ENCODE results near the gene UBE2V1. TPM values are rescaled to one million over a fixed set of nuclear protein-coding genes. Genes with fewer than 3 reads are reported as not detected.

Gene UBE2V1
- polyA plus RNA-seq, 2 of the 4 experiments (the other 2 are of a cell fraction), result 129 to 141 TPM

GRCh38 chr20:50140339-50140859 lies 27.4 kb upstream of the UBE2V1 start (continued):
- TF ChIP-seq PBX3 (IDR thresholded peaks at IDR 0.05) (no peak), HOXB5 (CRISPR knock-in tag; IDR thresholded peaks at IDR 0.05) (no peak)

GRCh38 chr20:50138479-50139393 lies 25.8 kb upstream of the UBE2V1 start:
- Histone ChIP-seq H3K4me3 (no peak overlapping the region), H3K27ac (peak overlapping the region; percentile 72 to 76), H3K9me3 (no peaks in the 10 kb centered on the region), H3K4me1 (peaks cover 63% of the 10 kb centered on the region), H3K4me2 (peak overlapping the region; percentile 25)
- WGBS (ENCODE audit: missing lambda C conversion rate), result 69% methylated on average over 18 of the region's 29 CpGs
- POLR2A ChIA-PET, result interaction anchor here (0.9 kb wide), 1 partner anchor 15 kb away, joined by 3 read pairs; the partner anchor contains the start of gene PEDS1
- no peak for FAIRE-seq
- no peak for DNase-seq (ENCODE audit: low read depth in 1 of 2, low spot score in 1 of 2)
- ATAC-seq, result peak; percentile 55 to 63
- CTCF ChIA-PET, result interaction anchor here (0.6 to 9.6 kb wide), 12 partner anchors 9 to 437 kb away, joined by 3 to 123 read pairs (median 4); partner anchors contain the start of genes PEDS1 and UBE2V1
- no peak for TF ChIP-seq TP53 (CRISPR knock-in tag; IDR thresholded peaks at IDR 0.05)
- TF ChIP-seq MYC (IDR thresholded peaks at IDR 0.05; ENCODE audit: borderline replicate concordance, low read length), result no peak
- 0 out of 2 replicates have a peak, but pooled peaks have one; percentile 81 for TF ChIP-seq KDM1A (IDR thresholded peaks at IDR 0.05; ENCODE audit: low read depth)
- no peak for TF ChIP-seq CEBPB (IDR thresholded peaks at IDR 0.05)
- TF ChIP-seq RFX5 (IDR thresholded peaks at IDR 0.05), result no peak
- no peak for TF ChIP-seq FOSB (CRISPR knock-in tag; IDR thresholded peaks at IDR 0.05)
- no peak for TF ChIP-seq NFE2L2 (conservative IDR thresholded peaks at IDR 0.05; ENCODE audit: low read length)
- TF ChIP-seq SMC3 (IDR thresholded peaks at IDR 0.05), result no peak
- no peak for TF ChIP-seq ZNF302 (CRISPR knock-in tag; IDR thresholded peaks at IDR 0.05)
- peak; percentile 40; the same call in 1 of the 2 replicates for TF ChIP-seq MAX (IDR thresholded peaks at IDR 0.05)
- no peak for TF ChIP-seq RCOR1 (IDR thresholded peaks at IDR 0.05; ENCODE audit: low read depth, low read length)
- TF ChIP-seq CBX8 (IDR thresholded peaks at IDR 0.05), result no peak
- no peak for TF ChIP-seq FOSL2 (IDR thresholded peaks at IDR 0.05)
- no peak for TF ChIP-seq FOSL2 (CRISPR knock-in tag; IDR thresholded peaks at IDR 0.05)
- no peak for TF ChIP-seq HES2 (IDR thresholded peaks at IDR 0.05)
- no peak for TF ChIP-seq HOXA7 (CRISPR knock-in tag; IDR thresholded peaks at IDR 0.05)

- Histone ChIP-seq H3K4me1 (peaks cover 63% of the 10 kb centered on the region), H3K4me2 (peak overlapping the region; percentile 25), H3K4me3 (no peak overlapping the region), H3K9me3 (no peaks in the 10 kb centered on the region), H3K27ac (peak overlapping the region; percentile 72 to 76)
- WGBS (ENCODE audit: missing lambda C conversion rate), result 83% methylated on average over 5 of the region's 5 CpGs
- CTCF ChIA-PET, result interaction anchor here (1.5 to 9.6 kb wide), 6 partner anchors 10 to 159 kb away, joined by 3 to 123 read pairs (median 14); partner anchors contain the start of gene PEDS1
- no peak for DNase-seq (ENCODE audit: low read depth in 1 of 2, low spot score in 1 of 2)
- no peak for FAIRE-seq
- no peak for ATAC-seq
- POLR2A ChIA-PET, result interaction anchor here (0.9 kb wide), 1 partner anchor 15 kb away, joined by 3 read pairs; the partner anchor contains the start of gene PEDS1
- TF ChIP-seq NFE2L2 (conservative IDR thresholded peaks at IDR 0.05; ENCODE audit: low read length) (no peak), ESRRA (IDR thresholded peaks at IDR 0.05; ENCODE audit: borderline replicate concordance, low read length) (no peak; the same call in 1 of the 2 replicates), MAFK (IDR thresholded peaks at IDR 0.05; ENCODE audit: partially characterized antibody) (no peak), ZC3H11A (IDR thresholded peaks at IDR 0.05) (no peak), PHF8 (IDR thresholded peaks at IDR 0.05; ENCODE audit: borderline replicate concordance, low read depth) (no peak), CEBPB (IDR thresholded peaks at IDR 0.05) (peak in 1 of 2 experiments; percentile 46; a peak in 1 of 4 replicates), NPAS2 (CRISPR knock-in tag; IDR thresholded peaks at IDR 0.05; ENCODE audit: borderline replicate concordance) (no peak), FOXS1 (CRISPR knock-in tag; IDR thresholded peaks at IDR 0.05) (no peak)
Observed at GRCh38 chr20:50138120-50138478, 25.1 kb upstream of the UBE2V1 start.
